Heart right ventricle (tissue), 16 donors: Measurements from ENCODE around the gene NTHL1. TPM values are rescaled to one million over a fixed set of nuclear protein-coding genes. Genes with fewer than 3 reads are reported as not detected.

Source experiments
- ATAC-seq, 8 donors: fragments of 200-7000 bp; cut with Tn5 transposase; one replicate each; pipeline ENCODE4 v1.9.1; 2020; ENCODE audit warnings: mild to moderate bottlenecking in 8 of 8, moderate library complexity in 8 of 8, moderate number of reproducible peaks in 1 of 8
- DNase-seq, 2 donors: peaks; one replicate each; pipeline ENCODE4 v3.0.0-alpha.2; 2020
- H3K27ac ChIP-seq, 10 donors: fragments of 200-600 bp; sonication (generic) in 2 of 10; one replicate each; pipeline versions ENCODE4 v1.5.0 to v1.8.0; 2020 to 2022; ENCODE audit warnings: mild to moderate bottlenecking in 3 of 10
- H3K27me3 ChIP-seq, 7 donors: fragments of 200-600 bp; one replicate each; pipeline ENCODE4 v1.8.0; 2021 to 2022; ENCODE audit warnings: mild to moderate bottlenecking in 2 of 7
- H3K36me3 ChIP-seq, 9 donors: fragments of 200-600 bp; sonication (generic) in 1 of 9; one replicate each; pipeline versions ENCODE4 v1.5.0 to v1.8.0; 2020 to 2022; ENCODE audit warnings: mild to moderate bottlenecking in 2 of 9
- H3K4me1 ChIP-seq, 9 donors: fragments of 200-600 bp; sonication (generic) in 1 of 9; one replicate each; pipeline versions ENCODE4 v1.5.0 to v1.8.0; 2020 to 2022; ENCODE audit warnings: mild to moderate bottlenecking in 4 of 9
- H3K4me3 ChIP-seq, 10 donors: fragments of 200-600 bp; sonication (generic) in 2 of 10; one replicate each; pipeline versions ENCODE4 v1.5.0 to v1.8.0; 2020 to 2022; ENCODE audit warnings: mild to moderate bottlenecking in 7 of 10, moderate library complexity in 2 of 10
- H3K9me3 ChIP-seq, 11 donors: fragments of 200-600 bp in 10 of 11; sonication (generic) in 2 of 11; one replicate each; pipeline versions ENCODE4 v1.5.0 to v1.8.0; 2013 to 2022; ENCODE audit warnings: mild to moderate bottlenecking in 2 of 11, control low read depth in 1 of 11, moderate library complexity in 1 of 11
- CTCF ChIP-seq, 9 donors: fragments of 200-600 bp; sonication (generic) in 2 of 9; IDR thresholded peaks; one replicate each; pipeline versions ENCODE4 v1.5.0 to v1.8.0; 2021 to 2022; ENCODE audit warnings: antibody characterized with exemption in 9 of 9, mild to moderate bottlenecking in 5 of 9, moderate library complexity in 1 of 9
- WGBS, 2 donors: extraction: QIAGEN DNeasy Blood & Tissue Kit; methylation state at CpG; one replicate each; pipeline ENCODE4 v1.1.7; 2013; ENCODE audit warnings: inconsistent platforms in 1 of 2; 5-methylcytosine and 5-hydroxymethylcytosine counted together
- intact Hi-C, 10 donors: fragments of 100-400 bp; cut with DNase I; formaldehyde crosslinking; loops; one replicate each; pipeline versions ENCODE4 v1.11.1 to v1.14.2; 2022
- polyA plus RNA-seq, 2 donors: library from polyadenylated mRNA; stranded (reverse); fragments of 200-250 nt; gene quantifications; one replicate each; pipeline ENCODE4 v1.2.3, GENCODE V29; 2013
- total RNA-seq, 10 donors: library from RNA; stranded (reverse); fragmentation: NEBNext Ultra II Directional in 3 of 10; extraction: Animal tissue kit (Norgen Biotek cat#: 25700) in 3 of 10; gene quantifications; one replicate each; pipeline versions ENCODE4 v1.2.1 to v1.2.4, GENCODE V29; 2021 to 2023
- donor health status: Arrhythmogenic right ventricular cardiomyopathy.
- donor health status: ischemic (EF 13 %, LVEDD 7.1; RV severe dilation, severe dysfunction).
- donor health status: healthy with polysubstance abuse.
- donor health status: DM: no; HTN: yes; CAD: no.
- donor health status: DM: no; HTN: no; CAD: no.
- donor health status: ischemic (EF 25% LVEDD 6.9; RV normal size, moderate dysfunction).
- donor health status: ischemic (EF 25% LVEDD 5.7; RV mildly dilated, moderate dysfunction).
- donor health status: healthy.
- donor health status: DM: yes; HTN: yes; CAD: no.
- donor health status: Ischemic cardiomyopathy.
- donor health status: ischemic (EF 35%, LVEDD 5.7; RV mildly dilated, moderate dysfunction).
- donor health status: nonischemic (EF 11% LVEDD 7.7; RV severe dilation, severe dysfunction).
- donor health status: DM: yes; HTN: yes; CAD: no.
- donor health status: PGD.
- donor health status: ischemic (EF 29% LVEDD 5.4; RV normal size, mild dysfunction).
- donor health status: nonischemic (EF 23%, LVEDD 6.1; RV moderate dilation, normal function).

NTHL1 gene
- total and polyA plus RNA-seq, 12 donors: 9.8 to 51.9 (median 13.9) TPM

GRCh38 chr16:2064368-2064945, 16.8 kb upstream of the NTHL1 start:
- H3K27ac ChIP-seq: no peak overlapping the region
- 94 to 96% methylated on average over 16 of the region's 16 CpGs for WGBS, 2 donors
- ATAC-seq (no peak), DNase-seq (no peak)
- intact Hi-C loops: loop anchor here in 1 of 10 donors (10.0 kb wide), 1 partner anchor 50 kb away; the partner anchor contains the start of gene NPW
- H3K4me3 ChIP-seq: no peak overlapping the region
- H3K36me3 ChIP-seq: peaks cover 0 to 98% (median 53%) of the 10 kb centered on the region in 9 donors
- H3K4me1 ChIP-seq: no peaks in the 10 kb centered on the region
- no peak for TF ChIP-seq CTCF (IDR thresholded peaks at IDR 0.05)
- no peaks in the 10 kb centered on the region for H3K27me3 ChIP-seq
- H3K9me3 ChIP-seq: no peaks in the 10 kb centered on the region

DNA sequence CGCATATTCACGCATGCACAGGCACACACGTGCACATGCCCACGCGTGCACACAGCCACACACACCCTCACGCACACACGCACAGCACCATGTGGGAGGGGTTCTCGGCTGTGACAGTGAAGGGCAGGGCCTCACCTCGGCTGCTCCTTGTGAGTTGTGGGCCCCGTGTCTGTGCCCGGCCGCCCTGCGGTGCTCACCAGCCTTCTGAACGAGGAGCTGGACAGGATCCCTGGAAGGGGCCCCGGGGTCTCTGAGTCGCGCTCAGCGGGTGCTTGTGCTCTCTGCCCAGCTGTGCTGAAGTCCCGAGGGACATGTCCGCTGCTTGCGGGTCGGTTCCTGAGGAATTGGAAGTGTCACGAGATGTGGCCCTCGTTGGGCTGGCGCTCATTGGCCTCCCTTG, 16.2 kb upstream of the NTHL1 start:
- intact Hi-C loops: loop anchor here in 1 of 10 donors (10.0 kb wide), 1 partner anchor 49 kb away; the partner anchor contains the start of gene NPW
- Histone ChIP-seq H3K4me3 (no peak overlapping the region), H3K27me3 (no peaks in the 10 kb centered on the region), H3K9me3 (no peaks in the 10 kb centered on the region), H3K36me3 (peaks cover 0 to 97% (median 53%) of the 10 kb centered on the region in 9 donors), H3K4me1 (no peaks in the 10 kb centered on the region), H3K27ac (no peak overlapping the region)
- no peak for DNase-seq
- TF ChIP-seq CTCF (IDR thresholded peaks at IDR 0.05): no peak
- ATAC-seq: no peak
- WGBS, 2 donors: 87 to 89% methylated on average over 25 of the region's 25 CpGs

DNA sequence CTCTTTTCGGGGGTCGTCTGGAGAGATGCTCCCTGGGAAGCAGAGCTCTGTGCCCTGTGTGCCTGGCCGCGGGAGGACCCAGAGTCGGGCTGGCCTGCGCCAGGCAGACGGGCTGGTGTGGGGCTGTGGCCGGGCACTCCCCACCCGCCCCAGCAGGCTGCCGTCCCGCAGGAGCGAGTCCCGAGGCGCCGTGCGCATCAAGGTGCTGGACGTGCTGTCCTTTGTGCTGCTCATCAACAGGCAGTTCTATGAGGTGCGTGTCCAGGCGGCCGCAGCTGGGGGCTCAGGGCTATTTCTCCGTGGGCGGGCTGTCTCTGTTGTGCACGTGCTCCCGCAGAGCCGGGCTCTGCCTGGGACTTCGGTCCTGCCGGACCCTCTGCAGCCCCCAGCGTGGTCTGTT, 15.2 kb upstream of the NTHL1 start:
- intact Hi-C loops: loop anchor here in 1 of 10 donors (10.0 kb wide), 1 partner anchor 48 kb away; the partner anchor contains the start of gene NPW
- no peak for DNase-seq
- no peaks in the 10 kb centered on the region for H3K9me3 ChIP-seq
- WGBS, 2 donors: 94 to 95% methylated on average over 28 of the region's 28 CpGs
- no peak for TF ChIP-seq CTCF (IDR thresholded peaks at IDR 0.05)
- ATAC-seq: no peak
- H3K27ac ChIP-seq: no peak overlapping the region
- no peaks in the 10 kb centered on the region for H3K27me3 ChIP-seq
- H3K36me3 ChIP-seq: peaks cover 0 to 96% (median 58%) of the 10 kb centered on the region in 9 donors
- no peak overlapping the region for H3K4me3 ChIP-seq
- H3K4me1 ChIP-seq: no peaks in the 10 kb centered on the region

DNA sequence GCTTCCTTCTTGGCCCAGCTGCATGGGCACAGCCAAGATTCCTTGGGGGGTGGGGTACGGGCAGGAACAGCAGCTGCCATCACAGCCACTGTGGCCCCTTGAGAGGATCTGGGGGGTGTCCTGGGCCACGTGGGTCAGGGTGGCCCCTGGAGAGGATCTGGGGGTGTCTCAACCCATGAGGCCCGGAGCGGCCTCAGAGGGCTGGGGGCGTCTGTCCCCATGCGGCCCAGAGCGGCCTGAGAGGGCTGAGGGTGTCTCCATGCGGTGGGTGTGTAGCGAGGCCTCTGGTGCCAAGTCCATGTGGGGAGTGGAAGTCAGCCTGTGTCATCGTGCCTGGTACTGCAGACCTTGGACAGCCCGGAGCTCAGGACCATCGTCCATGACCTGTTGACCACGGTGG, 13.9 kb upstream of the NTHL1 start:
- H3K4me1 ChIP-seq: no peaks in the 10 kb centered on the region
- H3K36me3 ChIP-seq: peaks cover 0 to 96% (median 50%) of the 10 kb centered on the region in 9 donors
- no peaks in the 10 kb centered on the region for H3K9me3 ChIP-seq
- no peak for TF ChIP-seq CTCF (IDR thresholded peaks at IDR 0.05)
- H3K27me3 ChIP-seq: no peaks in the 10 kb centered on the region
- no peak overlapping the region for H3K27ac ChIP-seq
- no peak for ATAC-seq
- intact Hi-C loops: loop anchor here in 1 of 10 donors (10.0 kb wide), 1 partner anchor 47 kb away; the partner anchor contains the start of gene NPW
- H3K4me3 ChIP-seq: no peak overlapping the region
- DNase-seq: no peak
- WGBS, 2 donors: 92 to 94% methylated on average over 13 of the region's 13 CpGs
